Measurements from ENCODE around the gene PRRC2B.

Gene PRRC2B

DNA sequence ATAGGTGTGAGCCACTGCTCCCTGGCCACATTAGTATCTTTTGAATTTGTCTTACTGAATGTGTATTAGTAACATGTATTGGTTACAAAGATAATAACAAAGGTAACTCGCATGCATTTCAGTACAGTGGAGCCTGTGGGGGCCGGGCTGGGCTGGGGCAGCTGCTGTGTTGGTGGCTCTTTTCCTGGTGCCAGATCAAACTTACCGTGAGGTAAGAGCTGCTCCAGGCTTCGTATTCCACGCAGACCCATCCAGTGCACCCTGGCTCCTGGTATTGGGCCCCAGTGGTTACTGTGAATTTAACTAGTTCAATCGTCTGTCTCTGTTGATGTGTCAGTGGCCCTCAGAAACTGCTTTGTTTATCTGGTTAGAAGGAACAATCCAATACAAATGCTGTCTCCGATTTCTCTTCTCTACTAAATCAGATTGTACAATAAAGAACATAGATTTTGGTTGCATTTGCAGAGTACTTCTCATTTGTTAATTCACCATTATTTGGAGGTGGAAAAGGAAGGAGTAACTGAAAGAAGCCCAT, 15.6 kb downstream of the PRRC2B start:
- DNase-seq (ENCODE audit: low spot score) = no peak

DNA sequence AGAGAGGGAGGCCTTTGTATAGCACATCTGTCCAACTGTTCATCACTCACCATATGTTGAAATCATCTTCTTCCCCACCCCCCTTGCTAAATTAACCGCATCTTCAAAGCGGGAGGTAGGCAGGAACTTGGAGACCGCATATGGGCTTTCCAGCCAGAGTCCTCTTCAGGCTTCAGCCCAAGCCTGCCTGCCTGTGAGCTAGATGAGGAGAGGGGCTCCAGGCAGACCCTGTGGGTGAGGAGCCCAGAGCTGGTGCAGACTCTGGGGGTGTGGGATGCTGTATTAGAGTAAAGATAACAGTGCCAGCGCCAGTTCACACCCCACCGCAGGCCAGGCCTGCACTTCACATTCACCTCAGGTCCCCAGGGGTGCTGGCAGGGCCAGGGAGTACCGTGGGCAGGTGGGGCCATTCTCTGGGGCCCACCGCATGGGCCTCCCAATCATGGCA, 16.2 kb downstream of the PRRC2B start:
- no peak for DNase-seq (ENCODE audit: low spot score)

DNA sequence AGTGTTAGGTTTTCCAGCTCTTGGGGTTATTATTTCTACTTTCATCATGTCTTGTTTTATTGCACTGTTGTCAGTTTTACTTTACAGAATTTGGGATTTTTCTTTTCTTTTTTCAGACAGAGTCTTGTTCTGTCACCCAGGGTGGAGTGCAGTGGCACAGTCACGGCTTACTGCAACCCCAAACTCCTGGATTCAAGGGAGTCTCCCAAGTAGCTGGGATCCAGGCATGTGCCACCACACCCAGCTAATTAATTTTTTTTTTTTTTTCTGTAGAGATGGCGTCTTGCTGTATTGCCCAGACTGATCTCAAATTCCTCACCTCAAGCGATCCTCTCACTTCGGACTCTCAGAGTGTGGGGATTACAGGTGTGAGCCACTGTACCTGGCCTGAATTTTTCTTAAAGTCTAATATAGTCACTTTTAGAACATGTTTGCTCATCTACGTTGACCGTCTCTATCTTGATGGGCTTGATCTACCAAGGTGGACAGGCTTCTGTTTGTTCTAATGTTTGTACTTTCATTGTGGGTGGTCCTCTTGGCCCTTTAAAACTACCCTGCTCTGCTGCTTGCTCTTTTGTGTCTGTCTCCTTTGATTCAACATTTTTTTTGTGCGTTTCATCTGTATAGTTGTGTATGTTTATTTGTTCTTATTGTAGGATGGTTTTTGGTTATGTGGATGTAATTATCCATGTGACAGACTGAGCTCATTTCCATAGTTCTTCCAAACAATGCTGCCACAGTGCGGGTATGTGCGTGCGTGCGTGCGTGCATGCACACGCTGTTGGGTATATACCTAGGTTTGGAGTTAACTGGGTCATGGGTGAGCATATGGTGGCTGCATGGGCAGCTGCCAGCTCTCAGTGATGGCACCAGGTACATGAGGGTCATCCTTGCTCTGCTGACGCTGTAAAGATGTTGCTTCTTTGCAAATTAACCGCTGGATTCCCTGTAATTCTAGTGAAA, 18.1 kb downstream of the PRRC2B start:
- DNase-seq (ENCODE audit: low spot score) = no peak

DNA sequence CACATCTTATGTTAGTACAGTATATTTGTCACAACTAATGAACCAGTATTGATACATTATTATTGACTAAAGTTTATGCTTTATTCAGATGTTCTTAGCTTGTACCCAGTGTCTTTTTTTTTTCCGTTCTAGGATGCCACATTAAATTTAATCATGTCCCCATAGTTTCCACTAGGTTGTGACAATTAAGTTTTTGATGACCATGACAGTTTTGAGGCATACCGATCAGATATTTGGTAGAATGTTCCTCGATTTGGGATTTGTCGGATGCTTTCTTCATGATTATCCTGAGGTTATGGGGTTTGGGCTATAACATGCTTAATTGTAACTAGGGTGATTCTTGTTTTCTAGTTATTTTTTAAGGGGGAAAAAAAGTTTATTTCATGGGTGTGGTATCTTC, 22.6 kb downstream of the PRRC2B start:
- DNase-seq (ENCODE audit: low spot score) = no peak

DNA sequence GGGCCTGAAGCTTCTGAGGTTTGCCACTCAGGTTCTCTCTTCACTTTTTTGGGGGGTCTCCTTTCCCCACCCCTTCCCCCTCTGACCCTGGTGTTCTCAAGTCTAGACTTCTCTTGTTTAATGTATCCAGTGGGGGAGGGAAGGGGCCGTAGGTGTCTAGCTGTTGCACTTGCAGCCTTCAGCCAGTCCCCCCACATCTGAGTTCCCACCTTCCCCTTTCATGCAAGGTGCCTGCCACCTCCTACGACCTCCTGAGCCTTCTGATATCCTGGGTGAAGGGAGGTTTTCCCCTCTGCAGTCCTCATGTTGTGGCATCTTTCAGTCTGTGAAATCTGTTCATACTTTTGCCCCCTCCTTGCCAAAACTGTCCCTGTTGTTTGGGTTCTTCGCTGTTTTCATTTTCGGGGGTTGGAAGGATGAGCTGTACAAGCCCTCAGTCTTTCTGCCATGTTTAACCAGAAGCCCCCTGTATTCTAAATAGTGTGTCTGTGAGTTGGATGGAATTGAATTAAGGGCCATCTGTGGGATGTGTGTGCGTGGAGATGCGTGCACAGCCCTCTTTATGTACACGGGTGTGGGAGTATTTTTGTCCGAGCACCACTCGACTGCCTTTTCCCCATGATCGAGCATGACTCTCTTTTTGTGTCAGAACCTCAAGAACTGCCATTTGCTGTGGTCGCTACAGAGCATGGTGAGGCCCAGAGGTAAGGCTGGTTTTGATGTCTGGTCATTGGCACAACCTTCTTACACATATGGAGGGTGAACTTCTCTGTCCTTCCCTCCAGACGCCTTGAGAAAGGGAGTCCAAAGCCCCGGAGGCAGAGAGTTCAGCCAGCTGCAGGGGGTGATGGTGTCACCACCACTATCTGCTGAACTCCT, 23.6 kb downstream of the PRRC2B start:
- no peak for DNase-seq (ENCODE audit: low spot score)

DNA sequence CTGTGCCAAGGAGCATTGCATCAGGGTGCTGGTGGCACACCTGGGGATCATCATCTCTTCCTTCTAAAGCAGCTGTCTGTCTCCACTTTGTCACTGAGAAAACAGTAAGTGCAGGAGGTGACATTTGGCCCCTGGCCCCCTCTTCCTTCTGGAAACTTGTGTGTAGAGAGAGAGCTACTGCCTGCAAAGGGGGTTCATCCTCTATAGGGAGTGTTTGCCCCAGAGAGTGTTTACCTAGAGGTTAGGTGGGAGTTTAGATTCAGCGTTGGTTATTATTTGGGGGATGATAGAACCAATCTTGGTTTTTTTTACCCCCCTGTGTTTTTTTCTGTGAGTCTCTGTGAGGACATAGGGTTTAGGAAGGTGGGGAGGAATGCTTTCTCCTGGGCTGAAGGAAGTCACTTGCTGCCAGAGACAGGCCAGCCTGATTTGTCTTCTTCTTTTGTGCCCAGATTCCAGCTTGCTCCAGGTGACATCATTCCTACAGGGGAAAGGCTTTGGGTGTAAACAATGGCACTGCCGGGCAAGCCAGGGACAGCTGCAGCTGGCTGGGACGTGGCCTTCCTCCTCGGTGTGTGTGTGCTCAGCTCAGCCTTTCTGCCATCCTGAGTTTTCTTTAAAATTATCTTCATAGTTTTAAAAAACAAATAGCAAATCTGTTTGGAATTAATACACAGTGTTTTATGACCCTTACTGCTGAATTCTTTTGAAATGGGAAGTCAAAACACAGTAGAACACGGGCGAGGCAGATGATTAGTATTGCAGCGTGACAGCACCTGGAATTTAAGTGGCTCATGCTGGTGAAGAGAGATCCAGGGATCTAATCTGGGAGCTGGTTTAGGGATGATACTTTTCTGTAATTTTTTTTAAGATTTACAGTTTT, 24.5 kb downstream of the PRRC2B start:
- DNase-seq (ENCODE audit: low spot score) = no peak

DNA sequence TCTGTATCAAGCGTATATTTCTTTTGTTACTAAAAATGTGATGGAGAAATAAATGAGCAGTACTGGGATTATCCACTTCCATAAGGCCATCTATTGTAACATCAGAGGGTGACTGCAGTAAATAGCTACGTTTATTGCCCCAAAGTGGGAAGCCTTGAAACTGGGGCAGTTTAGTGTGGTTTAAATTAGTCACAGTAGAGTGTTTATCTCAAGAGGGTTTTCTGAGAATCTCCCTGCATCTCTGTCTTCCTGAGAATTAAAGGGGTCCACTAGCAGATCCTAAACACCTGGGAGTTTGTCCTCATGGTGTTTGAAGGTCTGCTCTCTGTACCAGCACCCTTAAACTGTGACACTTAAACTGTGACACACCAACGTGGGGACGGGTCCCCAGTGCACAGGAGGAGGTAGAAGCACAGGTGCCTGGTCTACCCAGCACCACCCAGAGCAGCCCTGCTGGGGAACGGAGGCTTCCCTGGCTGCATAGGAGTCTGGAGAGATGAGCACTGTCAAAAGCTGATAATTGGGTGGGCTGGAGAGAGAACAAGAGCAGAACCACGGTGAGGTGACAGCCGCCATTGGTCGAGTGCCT, 25.2 kb downstream of the PRRC2B start:
- DNase-seq (ENCODE audit: low spot score) = no peak

DNA sequence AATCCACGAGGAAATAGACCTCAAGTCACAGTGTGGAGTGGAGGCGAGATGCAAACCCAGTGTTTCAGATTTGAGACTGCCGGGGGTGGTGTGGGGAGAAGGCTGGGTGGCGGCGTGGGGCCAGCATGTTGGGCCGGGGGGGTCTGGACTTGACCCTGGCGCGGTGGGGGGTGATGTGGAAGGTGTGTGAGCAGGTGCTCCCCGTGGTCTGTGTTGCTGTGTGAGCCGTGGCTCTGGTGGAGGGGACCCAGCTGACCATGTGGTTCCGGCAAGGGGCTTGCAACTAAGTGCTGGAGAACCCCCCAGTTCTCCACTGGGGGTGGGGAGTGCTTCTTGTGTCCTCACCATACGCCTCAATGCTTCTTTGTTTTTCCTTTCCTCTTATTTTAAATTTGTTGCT, 25.8 kb downstream of the PRRC2B start:
- DNase-seq (ENCODE audit: low spot score) = no peak

DNA sequence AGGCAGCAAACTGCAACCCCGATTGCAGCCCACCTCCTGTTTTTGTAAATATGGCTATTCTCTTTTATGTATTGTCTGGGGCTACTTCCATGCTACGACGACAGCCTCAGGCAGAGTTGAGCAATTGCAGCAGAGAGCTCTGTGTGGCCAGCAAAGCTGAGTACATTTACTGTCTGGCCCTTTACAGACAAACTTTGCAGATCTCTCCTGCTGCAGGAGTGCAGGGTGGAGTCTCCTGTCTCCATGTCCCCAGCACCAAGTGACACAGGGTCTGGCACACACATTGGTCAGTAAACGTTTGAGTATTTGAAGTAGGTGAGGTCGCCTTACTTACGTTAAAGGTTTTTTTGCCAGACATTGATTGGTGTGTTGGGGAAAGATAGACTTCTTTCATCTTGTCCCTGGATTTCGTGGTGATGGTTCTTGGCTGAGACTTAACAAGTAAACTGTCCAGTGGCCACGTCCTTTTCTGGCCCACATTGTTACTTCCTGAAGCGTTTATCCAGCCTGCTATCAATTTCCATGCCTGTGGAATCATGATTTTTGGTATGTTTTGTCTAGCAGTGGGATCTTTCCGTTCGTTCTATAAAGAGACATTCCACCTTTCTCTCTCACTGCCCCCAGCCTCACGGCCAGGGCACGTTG, 27.2 kb downstream of the PRRC2B start:
- DNase-seq (ENCODE audit: low spot score) = no peak

DNA sequence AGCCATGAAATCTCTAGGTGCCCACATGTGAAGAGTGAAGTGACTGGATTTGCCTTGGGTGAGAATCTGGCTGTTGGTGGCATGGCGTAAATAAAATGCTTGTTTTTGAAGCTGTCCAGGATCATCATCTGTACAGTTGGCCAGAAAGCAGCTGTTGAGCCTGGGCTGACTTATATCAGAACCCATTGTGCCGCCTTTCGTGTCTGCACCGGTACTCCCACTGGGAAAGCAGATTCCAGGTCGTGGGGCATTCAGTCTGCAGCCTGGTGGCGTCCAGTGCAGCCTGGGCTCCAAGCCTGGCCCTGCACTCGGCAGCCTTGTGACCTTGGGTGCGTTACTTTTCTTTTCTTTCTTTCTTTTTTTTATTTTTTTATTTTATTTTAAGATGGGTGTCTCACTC, 27.8 kb downstream of the PRRC2B start:
- DNase-seq (ENCODE audit: low spot score) = no peak

DNA sequence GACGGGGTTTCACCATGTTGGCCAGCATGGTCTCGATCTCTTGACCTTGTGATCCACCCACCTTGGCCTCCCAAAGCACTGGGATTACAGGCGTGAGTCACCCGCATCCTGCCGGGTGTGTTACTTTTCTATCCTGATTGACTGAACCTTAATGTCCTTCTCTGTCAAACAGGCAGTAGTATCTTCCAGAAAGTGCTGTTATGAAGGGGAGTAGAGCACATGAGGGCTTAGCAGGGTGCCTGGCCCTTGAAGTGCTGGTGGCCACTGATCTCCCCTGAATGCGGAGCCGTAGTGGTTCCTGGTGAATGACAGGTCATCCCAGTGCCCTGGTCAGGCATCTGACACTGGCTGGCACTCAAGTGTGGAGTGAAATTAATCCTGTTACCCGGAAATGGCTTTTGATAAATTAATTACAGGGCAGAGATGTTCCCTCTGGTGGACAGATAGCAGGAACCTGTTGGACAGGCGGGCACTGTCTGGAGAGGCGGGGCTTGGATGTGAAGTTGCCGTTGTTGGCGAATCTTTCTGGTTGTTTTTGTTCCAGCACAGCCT, 28.4 kb downstream of the PRRC2B start:
- no peak for DNase-seq (ENCODE audit: low spot score)

DNA sequence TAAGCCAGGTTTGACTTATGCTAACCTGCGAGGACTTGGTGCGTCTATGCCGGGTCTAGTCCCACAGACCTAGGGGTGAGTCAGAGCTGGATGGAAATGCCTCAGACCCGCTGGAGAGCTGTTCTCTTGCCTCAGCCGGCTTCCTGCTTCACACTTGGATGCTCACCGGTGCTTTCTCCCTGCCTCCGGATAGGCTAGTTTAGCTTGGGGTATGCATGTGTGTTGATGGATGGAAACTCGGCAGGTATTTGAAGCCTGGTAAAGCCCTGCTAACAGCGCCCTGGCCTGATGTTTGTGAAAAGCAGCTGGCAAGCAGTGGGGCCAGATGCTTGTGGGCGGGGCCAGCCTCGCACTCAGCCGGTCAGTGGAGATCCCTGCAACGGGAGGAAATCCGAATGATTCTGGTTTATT, 29.3 kb downstream of the PRRC2B start:
- no peak for DNase-seq (ENCODE audit: low spot score)

DNA sequence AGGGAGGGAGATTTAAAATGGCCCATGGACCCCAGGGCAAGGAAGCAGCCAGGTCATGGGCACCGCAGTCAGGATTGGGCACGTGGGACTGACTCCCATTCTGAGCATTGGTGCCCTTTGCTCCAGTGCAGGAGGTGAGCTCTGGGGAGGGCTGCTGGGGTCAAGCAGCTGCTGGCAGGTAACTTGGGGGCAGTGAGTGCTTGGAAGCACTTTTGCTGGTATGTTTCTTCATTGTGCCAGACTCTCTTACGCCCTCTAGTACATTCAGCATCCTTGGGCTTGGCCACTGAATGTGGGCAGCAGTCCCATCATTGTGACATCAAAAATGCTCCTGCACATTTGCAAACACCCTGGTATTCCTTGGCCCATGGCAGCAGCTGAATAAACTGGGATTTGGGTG, 32.7 kb downstream of the PRRC2B start:
- no peak for DNase-seq (ENCODE audit: low spot score)

DNA sequence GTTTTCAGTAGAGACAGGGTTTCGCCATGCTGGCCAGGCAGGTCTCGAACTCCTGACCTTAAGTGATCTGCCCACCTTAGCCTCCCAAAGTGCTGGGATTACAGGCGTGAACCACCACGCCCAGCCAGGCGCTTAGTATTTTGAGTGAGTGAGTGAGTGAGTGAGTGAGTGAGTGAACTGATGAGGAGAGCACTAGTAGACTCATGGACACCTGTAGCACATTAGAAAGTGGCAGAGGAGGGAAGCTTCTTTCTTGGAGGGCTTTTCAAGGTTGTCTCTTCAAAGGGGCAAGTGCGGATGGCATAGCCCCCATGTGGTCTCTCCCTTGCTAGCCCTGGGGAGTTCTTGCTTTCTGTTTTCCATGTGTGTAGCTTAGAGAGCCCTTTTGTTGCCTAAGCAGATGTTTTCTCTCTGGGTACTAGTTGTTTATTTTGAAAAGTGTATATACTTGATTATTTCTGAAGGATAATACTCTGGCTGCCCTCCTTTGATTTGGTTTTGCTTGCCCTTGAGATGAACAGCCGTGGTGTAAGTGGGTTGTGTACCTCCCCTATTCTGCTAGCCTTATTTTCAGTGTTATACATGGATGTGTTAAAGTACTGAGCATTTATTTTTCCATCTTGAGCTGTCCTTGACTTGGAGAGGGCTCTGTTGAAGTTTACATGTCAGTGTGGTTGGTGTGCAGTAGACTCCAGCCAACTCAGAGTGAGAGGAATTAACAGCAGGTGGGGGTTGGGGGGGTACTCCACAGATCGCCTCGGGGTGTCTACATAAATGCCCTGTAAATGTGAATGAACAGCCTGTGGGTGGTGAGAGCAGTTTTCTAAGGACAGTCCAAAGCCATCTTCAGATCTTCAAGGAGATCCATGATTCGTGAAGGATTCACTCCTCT, 35.5 kb downstream of the PRRC2B start:
- DNase-seq (ENCODE audit: low spot score) = no peak

DNA sequence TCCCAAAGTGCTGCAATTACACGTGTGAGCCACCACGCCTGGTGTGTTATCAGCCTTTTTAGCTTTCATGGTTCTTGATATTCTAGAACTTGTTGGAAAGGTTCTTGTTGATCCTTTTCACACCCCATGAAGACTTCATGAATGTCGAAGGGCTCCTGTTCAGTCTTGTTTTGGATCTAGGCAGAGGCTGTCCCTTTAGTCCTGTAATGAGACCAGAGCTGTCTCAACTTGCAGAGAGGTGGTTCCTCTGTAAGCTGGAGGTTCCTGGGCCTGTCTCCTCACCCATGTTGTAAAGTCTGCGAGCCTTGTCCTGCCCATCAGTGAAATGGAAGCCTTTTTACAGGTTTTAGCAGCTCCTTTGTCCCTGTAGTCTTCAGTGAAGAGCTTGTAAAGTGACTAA, 38.2 kb downstream of the PRRC2B start:
- no peak for DNase-seq (ENCODE audit: low spot score)

DNA sequence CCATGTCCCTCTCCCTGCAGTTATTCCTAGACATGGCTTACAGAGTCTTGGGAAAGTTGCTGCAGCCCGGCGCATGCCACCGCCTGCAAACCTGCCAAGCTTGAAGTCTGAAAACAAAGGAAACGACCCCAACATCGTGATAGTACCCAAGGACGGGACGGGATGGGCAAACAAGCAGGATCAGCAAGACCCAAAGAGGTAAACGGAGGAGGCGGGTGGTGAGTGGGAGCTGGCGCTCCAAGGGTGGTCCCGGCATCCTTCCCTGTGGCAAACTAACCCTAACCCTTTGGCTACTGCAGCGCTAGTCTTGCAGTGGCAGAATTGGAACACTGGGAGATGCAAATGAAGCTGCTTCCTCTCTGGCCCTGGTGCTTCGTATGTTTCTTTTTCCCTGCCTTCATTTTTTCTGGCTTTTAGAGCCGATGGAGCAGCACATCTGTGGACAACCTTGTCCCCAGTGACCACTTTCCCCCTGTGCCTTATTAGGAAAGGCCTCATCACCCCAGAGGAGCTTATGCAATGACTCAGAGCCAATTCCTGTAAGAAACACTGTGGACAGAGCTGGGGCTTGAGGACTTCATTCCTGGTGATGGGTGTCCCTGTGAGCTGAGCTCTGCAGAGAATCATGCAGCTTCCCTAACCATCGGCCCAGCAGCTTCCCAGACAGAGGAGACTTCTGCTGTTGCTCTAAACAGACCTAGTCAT, 38.9 kb downstream of the PRRC2B start:
- DNase-seq (ENCODE audit: low spot score) = no peak

DNA sequence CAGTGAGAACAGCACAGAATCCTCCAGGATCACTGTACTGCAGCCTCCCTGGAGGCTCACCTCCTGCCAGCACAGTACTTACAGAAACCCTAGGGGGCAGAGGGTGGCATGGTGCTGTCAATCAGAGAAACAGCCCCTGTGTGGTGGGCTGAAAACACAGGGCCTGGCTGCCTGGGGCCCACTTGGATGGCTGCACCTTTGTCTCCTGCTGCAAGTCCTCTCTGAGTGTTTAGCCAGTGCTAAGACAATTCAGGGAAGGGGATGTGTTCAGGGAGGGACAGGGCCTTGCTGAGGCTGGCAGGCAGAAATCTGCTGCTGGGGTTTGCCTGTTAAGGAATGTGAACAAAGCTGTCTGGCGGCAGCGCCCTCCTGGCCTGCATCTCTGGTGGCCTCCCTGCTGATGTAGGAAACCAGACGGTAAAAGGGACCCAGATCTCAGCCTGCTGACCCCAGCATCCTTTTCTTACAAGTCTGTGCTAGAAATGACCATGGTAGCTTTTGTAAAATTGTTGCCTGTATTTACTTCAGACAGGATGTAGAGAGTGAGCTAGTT, 39.5 kb downstream of the PRRC2B start:
- no peak for DNase-seq (ENCODE audit: low spot score)

DNA sequence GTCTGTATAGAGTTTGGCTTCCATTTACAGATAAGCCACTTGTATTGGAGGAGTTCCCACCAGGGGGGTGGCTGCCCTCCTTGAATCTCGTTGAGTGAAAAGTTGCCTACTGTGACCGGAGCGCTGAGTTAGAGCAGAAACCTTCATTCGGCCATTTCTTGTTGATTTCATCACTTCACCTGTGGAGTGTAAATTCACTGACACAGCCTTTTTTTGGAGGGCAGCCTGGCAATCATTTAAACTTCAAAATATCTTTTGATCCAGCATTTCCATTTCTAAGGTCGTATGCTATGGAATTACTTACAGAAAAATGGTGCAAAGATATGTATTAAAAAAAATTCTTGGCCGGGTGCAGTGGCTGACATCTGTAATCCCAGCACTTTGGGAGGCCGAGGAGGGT, 40.8 kb downstream of the PRRC2B start:
- DNase-seq (ENCODE audit: low spot score) = no peak

All from putamen (tissue), 1 donor.